H1 (cell line): ENCODE measurements around the gene ZNF648. TPM values are rescaled to one million over a fixed set of nuclear protein-coding genes. Genes with fewer than 3 reads are reported as not detected.

ENCODE experiments used
- CTCF ChIA-PET: fragments of 300-600 bp; sonication (Branson Sonifier 250); formaldehyde crosslinking; loops from one replicate; lab custom pipeline; 2021; ENCODE audit not compliant: partially characterized antibody; lab: Charles Lee
- POLR2A ChIA-PET: fragments of 300-600 bp; sonication (Branson Sonifier 250); formaldehyde crosslinking; loops from one replicate; lab custom pipeline; 2021; ENCODE audit warnings: inconsistent platforms; ENCODE audit not compliant: partially characterized antibody; lab: Charles Lee
- DNase-seq, 2 experiments: peaks; one replicate each; pipeline versions ENCODE4 v3.0.0 to v3.0.0-alpha.2; 2010 to 2022; ENCODE audit warnings: low spot score in 2 of 2, low read depth in 1 of 2, mixed read lengths in 1 of 2
- FAIRE-seq: peaks from 2 replicates; lab custom pipeline; 2011; peaks lifted over from hg19 to GRCh38; lab: Jason Lieb, UNC
- H2AFZ ChIP-seq: 2 replicates; pipeline ENCODE4 v1.8.1; 2012; ENCODE audit warnings: low read length, inconsistent platforms
- H2AK5ac ChIP-seq: 2 replicates; pipeline ENCODE4 v1.6.1; 2013; ENCODE audit warnings: low read depth, low read length
- H2BK120ac ChIP-seq: replicated peaks from 2 replicates; pipeline ENCODE3; 2013; ENCODE audit warnings: low read depth, low read length, inconsistent platforms
- H2BK12ac ChIP-seq: 2 replicates; pipeline ENCODE4 v1.6.1; 2013; ENCODE audit warnings: low read depth, low read length
- H2BK15ac ChIP-seq: 2 replicates; pipeline ENCODE4 v1.6.1; 2013; ENCODE audit warnings: low read length
- H2BK20ac ChIP-seq: 2 replicates; pipeline ENCODE4 v1.6.1; 2013; ENCODE audit warnings: low read length
- H2BK5ac ChIP-seq: 2 replicates; pipeline ENCODE4 v1.6.1; 2013; ENCODE audit warnings: low read depth, low read length
- H3K14ac ChIP-seq: 2 replicates; pipeline ENCODE4 v1.6.1; 2013; ENCODE audit warnings: inconsistent platforms; ENCODE audit not compliant: insufficient read length
- H3K18ac ChIP-seq: 2 replicates; pipeline ENCODE4 v1.6.1; 2013; ENCODE audit warnings: low read length; ENCODE audit errors: extremely low read depth
- H3K23ac ChIP-seq: 2 replicates; pipeline ENCODE4 v1.6.1; 2013; ENCODE audit warnings: inconsistent platforms; ENCODE audit not compliant: insufficient read length
- H3K23me2 ChIP-seq: 2 replicates; pipeline ENCODE4 v1.6.1; 2013; ENCODE audit warnings: low read depth, low read length
- H3K27ac ChIP-seq: 2 replicates; pipeline ENCODE4 v1.6.1; 2011; ENCODE audit warnings: low read depth, low read length, inconsistent platforms
- H3K27me3 ChIP-seq, 4 experiments: replicated peaks in 1 of 4; 1 replicate in 1 of 4; 2 replicates in 3 of 4; pipeline versions ENCODE4 v1.6.1 to v1.8.1; 2011 to 2013; ENCODE audit warnings: low read length in 3 of 4, mild to moderate bottlenecking in 3 of 4, inconsistent platforms in 2 of 4, mixed read lengths in 2 of 4, moderate library complexity in 1 of 4; ENCODE audit not compliant: control insufficient read depth in 3 of 4, insufficient read depth in 3 of 4; ENCODE audit errors: extremely low read depth in 1 of 4
- H3K36me3 ChIP-seq, 4 experiments: 2 replicates each; pipeline versions ENCODE4 v1.6.1 to v1.8.1; 2011 to 2013; ENCODE audit warnings: mild to moderate bottlenecking in 4 of 4, low read length in 3 of 4, moderate library complexity in 2 of 4, control low read depth in 1 of 4, inconsistent platforms in 1 of 4; ENCODE audit not compliant: insufficient read depth in 4 of 4, control insufficient read depth in 2 of 4
- H3K4ac ChIP-seq: replicated peaks from 2 replicates; pipeline ENCODE3; 2013; ENCODE audit warnings: low read length, low read depth, mixed read lengths, inconsistent platforms; ENCODE audit not compliant: insufficient read length
- H3K4me1 ChIP-seq, 4 experiments: replicated peaks in 1 of 4; 1 replicate in 1 of 4; 2 replicates in 3 of 4; pipeline versions ENCODE4 v1.6.1 to v1.8.1; 2011 to 2013; ENCODE audit warnings: low read length in 3 of 4, inconsistent platforms in 2 of 4, mixed read lengths in 1 of 4; ENCODE audit not compliant: insufficient read depth in 4 of 4, control insufficient read depth in 3 of 4
- H3K4me2 ChIP-seq, 2 experiments: 2 replicates each; pipeline versions ENCODE4 v1.6.1 to v1.8.1; 2011 to 2013; ENCODE audit warnings: low read depth in 2 of 2, low read length in 2 of 2, control low read depth in 1 of 2, inconsistent platforms in 1 of 2, mild to moderate bottlenecking in 1 of 2; ENCODE audit not compliant: insufficient read depth in 1 of 2
- H3K4me3 ChIP-seq, 4 experiments: fragments of 200-600, 300-600 bp in 1 of 4; sonication (generic), shearing (Covaris generic), sonication (Bioruptor Twin) in 1 of 4; 2 replicates each; pipeline versions ENCODE4 v1.5.1 to v1.8.1; 2011 to 2016; ENCODE audit warnings: low read length in 4 of 4, low read depth in 3 of 4, control low read depth in 2 of 4, inconsistent platforms in 2 of 4, mild to moderate bottlenecking in 2 of 4, mixed read lengths in 1 of 4, moderate library complexity in 1 of 4; ENCODE audit not compliant: insufficient read depth in 2 of 4; ENCODE audit errors: extremely low read depth in 1 of 4
- H3K56ac ChIP-seq: replicated peaks from 2 replicates; pipeline ENCODE3; 2013; ENCODE audit warnings: low read depth, mild to moderate bottlenecking, mixed read lengths, low read length, inconsistent platforms; ENCODE audit not compliant: insufficient read length
- H3K79me1 ChIP-seq: 2 replicates; pipeline ENCODE4 v1.6.1; 2013; ENCODE audit warnings: low read depth, low read length, control low read depth
- H3K79me2 ChIP-seq, 2 experiments: 2 replicates each; pipeline versions ENCODE4 v1.6.1 to v1.8.1; 2012 to 2013; ENCODE audit warnings: low read length in 2 of 2, mild to moderate bottlenecking in 2 of 2, inconsistent platforms in 1 of 2; ENCODE audit not compliant: insufficient read depth in 2 of 2, control insufficient read depth in 1 of 2
- H3K9ac ChIP-seq, 4 experiments: replicated peaks in 1 of 4; 1 replicate in 1 of 4; 2 replicates in 3 of 4; pipeline versions ENCODE4 v1.6.1 to v1.8.1; 2011 to 2013; ENCODE audit warnings: low read depth in 3 of 4, low read length in 3 of 4, control low read depth in 2 of 4, mild to moderate bottlenecking in 2 of 4, moderate library complexity in 2 of 4, inconsistent platforms in 1 of 4; ENCODE audit errors: extremely low read depth in 1 of 4
- H3K9me3 ChIP-seq, 2 experiments: 2 replicates each; pipeline versions ENCODE4 v1.6.1 to v1.8.1; 2012 to 2013; ENCODE audit warnings: mild to moderate bottlenecking in 2 of 2, moderate library complexity in 2 of 2, control low read depth in 1 of 2, inconsistent platforms in 1 of 2, low read depth in 1 of 2, low read length in 1 of 2, mixed read lengths in 1 of 2; ENCODE audit not compliant: insufficient read depth in 2 of 2
- H4K20me1 ChIP-seq, 2 experiments: replicated peaks in 1 of 2; 2 replicates each; pipeline versions ENCODE3 to v1.8.1; 2011 to 2013; ENCODE audit warnings: inconsistent platforms in 2 of 2, low read length in 2 of 2, mild to moderate bottlenecking in 1 of 2; ENCODE audit not compliant: insufficient read depth in 2 of 2, control insufficient read depth in 1 of 2
- H4K5ac ChIP-seq: 2 replicates; pipeline ENCODE4 v1.6.1; 2013; ENCODE audit warnings: low read length, low read depth, mixed read lengths, inconsistent platforms; ENCODE audit not compliant: insufficient read length
- H4K8ac ChIP-seq: 2 replicates; pipeline ENCODE4 v1.8.0; 2013; ENCODE audit warnings: mild to moderate bottlenecking, moderate library complexity, low read length, inconsistent platforms; ENCODE audit not compliant: insufficient read depth; ENCODE audit errors: extremely low read depth
- H4K91ac ChIP-seq: replicated peaks from 2 replicates; pipeline ENCODE3; 2013; ENCODE audit warnings: low read length, mixed read lengths, inconsistent platforms; ENCODE audit not compliant: insufficient read length
- CBX5 ChIP-seq: fragments of 300-800, 300-1000 bp; sonication (generic); IDR thresholded peaks from 2 replicates; pipeline ENCODE4 v1.7.1; 2016; ENCODE audit warnings: antibody characterized with exemption, low read length, low read depth
- CTCF ChIP-seq, 3 experiments: IDR thresholded peaks; 1 replicate in 2 of 3; 2 replicates in 1 of 3; pipeline versions ENCODE4 v1.5.1 to v1.6.1; 2011; ENCODE audit warnings: low read length in 3 of 3, mild to moderate bottlenecking in 3 of 3, inconsistent platforms in 2 of 3, low read depth in 1 of 3, moderate library complexity in 1 of 3; ENCODE audit not compliant: insufficient read depth in 1 of 3; ENCODE audit errors: control extremely low read depth in 1 of 3
- RAD21 ChIP-seq, 2 experiments: IDR thresholded peaks in 1 of 2; conservative IDR thresholded peaks in 1 of 2; 2 replicates each; pipeline ENCODE4 v1.6.1; 2011; ENCODE audit warnings: low read depth in 2 of 2, low read length in 2 of 2, improper control_type of control experiment in 1 of 2, inconsistent platforms in 1 of 2, mild to moderate bottlenecking in 1 of 2, moderate library complexity in 1 of 2
- WGBS, 2 experiments: shearing (Covaris generic) in 1 of 2; methylation state at CpG; one replicate each; pipeline versions ENCODE4 v1.1.6 to v1.1.7; 2013 to 2015; ENCODE audit warnings: low lambda C conversion rate in 2 of 2, mixed read lengths in 2 of 2, inconsistent platforms in 1 of 2, low coverage in 1 of 2, missing lambda C conversion rate in 1 of 2; ENCODE audit not compliant: insufficient replicate concordance in 2 of 2, insufficient coverage in 1 of 2, insufficient read length in 1 of 2; ENCODE audit errors: extremely low coverage in 1 of 2, missing lambda C conversion rate in 1 of 2; 5-methylcytosine and 5-hydroxymethylcytosine counted together
- polyA plus RNA-seq, 7 experiments: library from polyadenylated mRNA; depleted of rRNA in 3 of 7; stranded (reverse) in 5 of 7; unstranded in 2 of 7; fragments of >200 nt in 5 of 7; fragments of 200-250 nt in 2 of 7; gene quantifications; 1 replicate in 5 of 7; 2 replicates in 1 of 7; 4 replicates in 1 of 7; pipeline versions ENCODE4 v1.2.1 to v1.2.3, GENCODE V29; 2011 to 2013; ENCODE audit warnings: missing spikeins in 2 of 7, mixed read lengths in 2 of 7
- total RNA-seq: library from RNA; stranded (reverse); fragmentation: NEBNext Ultra II Directional; extraction: Animal tissue kit (Norgen Biotek cat#: 25700); gene quantifications from 2 replicates; pipeline ENCODE4 v1.2.1, GENCODE V29; 2021

ZNF648 gene
- total and polyA plus RNA-seq, 2 of the 8 experiments (the other 6 are each of a cell fraction or from before 2014, with no cell fraction given) = 0.20 to 0.53 TPM

DNA sequence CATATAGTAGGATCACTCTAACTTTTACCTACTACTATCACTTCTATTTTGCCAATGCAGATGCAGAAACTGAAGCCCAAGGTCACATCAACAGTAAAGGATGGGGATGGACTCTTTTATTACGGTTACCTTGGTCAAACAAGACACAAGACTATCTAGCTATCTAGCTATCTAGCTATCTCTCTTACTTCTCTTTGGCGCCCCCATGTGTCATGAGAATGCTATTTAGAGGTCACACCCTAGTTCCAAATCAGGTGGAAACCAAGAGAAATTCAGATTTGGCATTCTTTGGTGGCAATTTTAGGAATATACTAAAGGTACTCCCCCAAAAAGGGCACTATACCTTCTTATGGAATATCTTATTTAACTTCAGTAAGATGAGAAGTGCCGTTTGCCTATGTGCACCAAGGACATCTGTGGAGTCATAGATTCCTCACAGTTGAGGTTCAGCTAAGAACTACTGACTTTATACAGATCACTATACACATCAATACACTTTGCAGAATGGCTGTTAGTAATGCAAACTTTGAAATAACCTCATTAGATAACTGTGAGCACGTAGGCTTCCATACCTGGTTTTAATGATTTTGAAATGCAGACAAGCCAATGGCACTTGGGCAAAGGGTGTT is 6.7 kb downstream of the ZNF648 start:
- no peak overlapping the region for H4K8ac ChIP-seq
- no peak overlapping the region for H2BK5ac ChIP-seq
- H3K4me2 ChIP-seq = no peak overlapping the region
- ChIA-PET POLR2A (no interaction called here), CTCF (interaction anchor here (0.7 to 4.8 kb wide), 34 partner anchors 10 to 864 kb away, joined by 3 to 48 read pairs (median 4); no protein-coding TSS in a partner anchor)
- H3K9me3 ChIP-seq = no peaks in the 10 kb centered on the region
- H3K4me1 ChIP-seq = no peaks in the 10 kb centered on the region; a peak in 1 of 7 replicates
- peak in 1 of 2 experiments; percentile 77 for DNase-seq
- no peak overlapping the region for H2AFZ ChIP-seq
- no peaks in the 10 kb centered on the region for H4K20me1 ChIP-seq
- no peak overlapping the region for H3K56ac ChIP-seq
- TF ChIP-seq CBX5 (no peak), RAD21 (IDR thresholded peaks at IDR 0.05 in 1 of 2, conservative IDR thresholded peaks at IDR 0.05 in 1 of 2; ENCODE audit: low read depth in 2 of 2, low read length in 2 of 2) (peak; percentile 76 to 78), CTCF (IDR thresholded peaks at IDR 0.05; ENCODE audit: control extremely low read depth in 1 of 3, insufficient read depth in 1 of 3, low read depth in 1 of 3, low read length in 3 of 3) (peak in 2 of 3 experiments; percentile 55 to 74; a peak in 2 of 4 replicates)
- no peak overlapping the region for H2BK20ac ChIP-seq
- peaks cover 0 to 13% (median 7%) of the 10 kb centered on the region in 4 experiments; a peak in 3 of 7 replicates for H3K27me3 ChIP-seq
- no peak overlapping the region for H3K23ac ChIP-seq
- WGBS, 2 experiments = 59% methylated on average over 4 of the region's 4 CpGs; no CpG with 5 or more reads in 1 of the 2 experiments
- no peak overlapping the region for H3K27ac ChIP-seq
- no peak overlapping the region for H2BK120ac ChIP-seq
- H4K5ac ChIP-seq = no peak overlapping the region
- H2BK12ac ChIP-seq = no peak overlapping the region
- H3K79me2 ChIP-seq = no peaks in the 10 kb centered on the region
- no peak overlapping the region for H2AK5ac ChIP-seq
- no peak for FAIRE-seq
- no peak overlapping the region for H3K18ac ChIP-seq
- no peak overlapping the region for H3K4ac ChIP-seq
- no peaks in the 10 kb centered on the region for H3K36me3 ChIP-seq
- H3K4me3 ChIP-seq = no peak overlapping the region
- no peaks in the 10 kb centered on the region for H3K79me1 ChIP-seq
- no peak overlapping the region for H3K9ac ChIP-seq
- no peak overlapping the region for H2BK15ac ChIP-seq
- no peak overlapping the region for H3K14ac ChIP-seq
- no peak overlapping the region for H4K91ac ChIP-seq
- no peaks in the 10 kb centered on the region; the same call in 1 of the 2 replicates for H3K23me2 ChIP-seq
